Parathyroid adenoma (tissue), 2 donors: ENCODE results near the gene AVL9.

Experiments
- H2AFZ ChIP-seq: fragments of 300-600 bp; sonication (generic); one replicate; pipeline ENCODE4 v1.7.0; 2017; ENCODE audit warnings: antibody characterized with exemption, mild to moderate bottlenecking
- H3K27ac ChIP-seq: fragments of 300-600 bp; sonication (generic); one replicate; pipeline ENCODE4 v1.7.0; 2017
- H3K27me3 ChIP-seq: fragments of 300-600 bp; sonication (generic); one replicate; pipeline ENCODE4 v1.7.0; 2017; ENCODE audit warnings: low read length; ENCODE audit not compliant: control insufficient read depth, insufficient read depth
- H3K36me3 ChIP-seq: fragments of 300-600 bp; sonication (generic); one replicate; pipeline ENCODE4 v1.7.0; 2017; ENCODE audit warnings: low read length; ENCODE audit not compliant: control insufficient read depth, insufficient read depth
- H3K4me1 ChIP-seq: fragments of 300-600 bp; sonication (generic); one replicate; pipeline ENCODE4 v1.7.0; 2017; ENCODE audit warnings: control low read depth
- H3K4me2 ChIP-seq: fragments of 300-600 bp; sonication (generic); one replicate; pipeline ENCODE4 v1.7.0; 2017; ENCODE audit warnings: low read length
- H3K4me3 ChIP-seq: fragments of 300-600 bp; sonication (generic); one replicate; pipeline ENCODE4 v1.7.0; 2017; ENCODE audit warnings: low read depth, low read length
- H3K79me2 ChIP-seq: fragments of 300-600 bp; sonication (generic); one replicate; pipeline ENCODE4 v1.7.0; 2017; ENCODE audit warnings: control low read depth
- H3K9ac ChIP-seq: fragments of 300-600 bp; sonication (generic); one replicate; pipeline ENCODE4 v1.7.0; 2017; ENCODE audit warnings: mild to moderate bottlenecking
- H3K9me3 ChIP-seq: fragments of 300-600 bp; sonication (generic); one replicate; pipeline ENCODE4 v1.7.0; 2017; ENCODE audit warnings: low read length; ENCODE audit not compliant: control insufficient read depth
- TF ChIP-seq, protein P1 (sequence below): fragments of 300-600 bp; sonication (generic); IDR thresholded peaks from one replicate; pipeline ENCODE4 v1.7.0; 2017; ENCODE audit warnings: antibody characterized with exemption, mild to moderate bottlenecking
- donor health status: primary hyperparathyroidism.

Gene AVL9

GRCh38 chr7:32537760-32538159, 42.5 kb downstream of the AVL9 start:
- Histone ChIP-seq H3K4me2 (no peak overlapping the region), H3K27ac (no peak overlapping the region), H3K27me3 (no peaks in the 10 kb centered on the region), H3K79me2 (peaks cover 23% of the 10 kb centered on the region), H3K9ac (no peak overlapping the region), H3K4me1 (peaks cover 5% of the 10 kb centered on the region), H3K4me3 (no peak overlapping the region), H2AFZ (no peak overlapping the region), H3K36me3 (no peaks in the 10 kb centered on the region), H3K9me3 (no peaks in the 10 kb centered on the region)
- TF ChIP-seq, protein P1, sequence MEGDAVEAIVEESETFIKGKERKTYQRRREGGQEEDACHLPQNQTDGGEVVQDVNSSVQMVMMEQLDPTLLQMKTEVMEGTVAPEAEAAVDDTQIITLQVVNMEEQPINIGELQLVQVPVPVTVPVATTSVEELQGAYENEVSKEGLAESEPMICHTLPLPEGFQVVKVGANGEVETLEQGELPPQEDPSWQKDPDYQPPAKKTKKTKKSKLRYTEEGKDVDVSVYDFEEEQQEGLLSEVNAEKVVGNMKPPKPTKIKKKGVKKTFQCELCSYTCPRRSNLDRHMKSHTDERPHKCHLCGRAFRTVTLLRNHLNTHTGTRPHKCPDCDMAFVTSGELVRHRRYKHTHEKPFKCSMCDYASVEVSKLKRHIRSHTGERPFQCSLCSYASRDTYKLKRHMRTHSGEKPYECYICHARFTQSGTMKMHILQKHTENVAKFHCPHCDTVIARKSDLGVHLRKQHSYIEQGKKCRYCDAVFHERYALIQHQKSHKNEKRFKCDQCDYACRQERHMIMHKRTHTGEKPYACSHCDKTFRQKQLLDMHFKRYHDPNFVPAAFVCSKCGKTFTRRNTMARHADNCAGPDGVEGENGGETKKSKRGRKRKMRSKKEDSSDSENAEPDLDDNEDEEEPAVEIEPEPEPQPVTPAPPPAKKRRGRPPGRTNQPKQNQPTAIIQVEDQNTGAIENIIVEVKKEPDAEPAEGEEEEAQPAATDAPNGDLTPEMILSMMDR = no peak

GRCh38 chr7:32539366-32539765, 44.1 kb downstream of the AVL9 start:
- no peak overlapping the region for H2AFZ ChIP-seq
- H3K27me3 ChIP-seq = no peaks in the 10 kb centered on the region
- H3K4me1 ChIP-seq = peaks cover 5% of the 10 kb centered on the region
- H3K4me2 ChIP-seq = no peak overlapping the region
- peaks cover 27% of the 10 kb centered on the region for H3K79me2 ChIP-seq
- no peaks in the 10 kb centered on the region for H3K9me3 ChIP-seq
- H3K36me3 ChIP-seq = no peaks in the 10 kb centered on the region
- no peak overlapping the region for H3K4me3 ChIP-seq
- no peak overlapping the region for H3K27ac ChIP-seq
- TF ChIP-seq, protein P1 = no peak
- no peak overlapping the region for H3K9ac ChIP-seq

GRCh38 chr7:32539919-32540531, 44.7 kb downstream of the AVL9 start:
- peaks cover 4% of the 10 kb centered on the region for H3K4me1 ChIP-seq
- H3K79me2 ChIP-seq = peaks cover 23% of the 10 kb centered on the region
- no peak overlapping the region for H3K4me3 ChIP-seq
- no peaks in the 10 kb centered on the region for H3K36me3 ChIP-seq
- H3K9me3 ChIP-seq = no peaks in the 10 kb centered on the region
- TF ChIP-seq, protein P1 = no peak
- no peak overlapping the region for H2AFZ ChIP-seq
- no peak overlapping the region for H3K4me2 ChIP-seq
- H3K9ac ChIP-seq = no peak overlapping the region
- H3K27me3 ChIP-seq = no peaks in the 10 kb centered on the region
- no peak overlapping the region for H3K27ac ChIP-seq

- H3K9me3 ChIP-seq = no peaks in the 10 kb centered on the region
Measured at GRCh38 chr7:32542595-32542994, 47.3 kb downstream of the AVL9 start.

More at GRCh38 chr7:32542595-32542994, 47.3 kb downstream of the AVL9 start:
- Histone ChIP-seq H3K9ac (no peak overlapping the region), H2AFZ (no peak overlapping the region), H3K79me2 (peaks cover 15% of the 10 kb centered on the region), H3K4me2 (no peak overlapping the region), H3K27ac (no peak overlapping the region), H3K4me1 (no peaks in the 10 kb centered on the region), H3K36me3 (no peaks in the 10 kb centered on the region), H3K27me3 (no peaks in the 10 kb centered on the region), H3K4me3 (no peak overlapping the region)
- TF ChIP-seq, protein P1 = no peak
